HG03103 (cell line): ENCODE results near the gene MRTFA.
"Not testable (repeated sequence)": the region's sequence is repeated elsewhere in the genome, so short reads cannot be mapped to it uniquely, and the experiment has no call there.

Experiments used
- ATAC-seq: cut with Tn5 transposase; IDR thresholded peaks from one replicate; pipeline ENCODE4 v1.9.1; 2021; ENCODE audit warnings: low read depth; ENCODE audit not compliant: unreplicated experiment

MRTFA gene

GRCh38 chr22:40405178-40406062 is 231.1 kb downstream of the MRTFA start:
- no peak for ATAC-seq

- ATAC-seq, result no peak
Observed at GRCh38 chr22:40404251-40405177, 232.0 kb downstream of the MRTFA start.

GRCh38 chr22:40403651-40404050 is 232.9 kb downstream of the MRTFA start:
- ATAC-seq, result no peak

- no peak for ATAC-seq
Observed at GRCh38 chr22:40403141-40403540, 233.4 kb downstream of the MRTFA start.

GRCh38 chr22:40401981-40402406 is 234.5 kb downstream of the MRTFA start:
- ATAC-seq, result no peak

GRCh38 chr22:40401532-40401931 is 235.0 kb downstream of the MRTFA start:
- ATAC-seq, result no peak

GRCh38 chr22:40400159-40400558 is 236.4 kb downstream of the MRTFA start:
- no peak for ATAC-seq

GRCh38 chr22:40399621-40400020 is 236.9 kb downstream of the MRTFA start:
- no peak for ATAC-seq

GRCh38 chr22:40397396-40397795 is 239.1 kb downstream of the MRTFA start:
- ATAC-seq, result no peak

- ATAC-seq, result no peak
Observed at GRCh38 chr22:40396882-40397281, 239.6 kb downstream of the MRTFA start.

- ATAC-seq, result no peak
Observed at GRCh38 chr22:40395607-40396006, 240.9 kb downstream of the MRTFA start.

- no peak for ATAC-seq
Observed at GRCh38 chr22:40394607-40395006, 241.9 kb downstream of the MRTFA start.

- ATAC-seq, result no peak
Observed at GRCh38 chr22:40392618-40393017, 243.9 kb downstream of the MRTFA start.

- no peak for ATAC-seq
Observed at GRCh38 chr22:40391417-40391816, 245.1 kb downstream of the MRTFA start.

GRCh38 chr22:40388231-40388630 is 248.3 kb downstream of the MRTFA start:
- ATAC-seq, result no peak

- no peak for ATAC-seq
Observed at GRCh38 chr22:40387746-40388145, 248.8 kb downstream of the MRTFA start.

GRCh38 chr22:40385036-40385782 is 251.3 kb downstream of the MRTFA start:
- no peak for ATAC-seq

GRCh38 chr22:40383905-40384304 is 252.6 kb downstream of the MRTFA start:
- no peak for ATAC-seq

- ATAC-seq, result no peak
Observed at GRCh38 chr22:40381461-40381860, 255.1 kb downstream of the MRTFA start.

- not testable (repeated sequence) for ATAC-seq
Observed at GRCh38 chr22:40378448-40378847, 258.1 kb downstream of the MRTFA start.

GRCh38 chr22:40377931-40378330 is 258.6 kb downstream of the MRTFA start:
- ATAC-seq, result no peak
